Thoracic aorta (tissue), 2 donors: ENCODE results near the gene SPR. TPM values are rescaled to one million over a fixed set of nuclear protein-coding genes. Genes with fewer than 3 reads are reported as not detected.

ENCODE experiments used
- ATAC-seq: fragments of 150-250 bp; one replicate; pipeline ENCODE4 v1.8.0; 2017; ENCODE audit warnings: low read depth; ENCODE audit not compliant: insufficient number of reproducible peaks, low FRiP score
- DNase-seq: peaks from one replicate; pipeline ENCODE4 v3.0.0-alpha.2; 2020; ENCODE audit warnings: low spot score
- H3K27ac ChIP-seq, 2 donors: fragments of 200-600 bp; sonication (generic); 1 replicate in 1 of 2; 2 replicates in 1 of 2; pipeline ENCODE4 v1.5.1; 2016; ENCODE audit warnings: mild to moderate bottlenecking in 2 of 2, moderate library complexity in 2 of 2
- H3K27me3 ChIP-seq: fragments of 200-600 bp; sonication (generic); replicated peaks from 2 replicates; pipeline ENCODE4 v1.6.0; 2016; ENCODE audit warnings: mild to moderate bottlenecking; ENCODE audit not compliant: insufficient read depth
- H3K36me3 ChIP-seq: fragments of 200-600 bp; sonication (generic); one replicate; pipeline ENCODE4 v1.5.1; 2016
- H3K4me1 ChIP-seq, 2 donors: fragments of 200-600 bp; sonication (generic); 1 replicate in 1 of 2; 2 replicates in 1 of 2; pipeline versions ENCODE4 v1.5.1 to v1.6.0; 2016; ENCODE audit warnings: low read depth in 2 of 2, mild to moderate bottlenecking in 1 of 2; ENCODE audit not compliant: control insufficient read depth in 1 of 2
- H3K4me3 ChIP-seq: fragments of 200-600 bp; sonication (generic); 2 replicates; pipeline ENCODE4 v1.5.1; 2016; ENCODE audit warnings: mild to moderate bottlenecking
- H3K9me3 ChIP-seq: fragments of 200-600 bp; sonication (generic); 2 replicates; pipeline ENCODE4 v1.5.1; 2016
- CTCF ChIP-seq: fragments of 200-600 bp; sonication (generic); IDR thresholded peaks from one replicate; pipeline ENCODE4 v1.5.1; 2019; ENCODE audit warnings: antibody characterized with exemption
- total RNA-seq, 2 donors: library from RNA; depleted of rRNA; stranded (reverse); fragments of >200 nt; gene quantifications; one replicate each; pipeline versions ENCODE4 v1.1.0 to v1.2.3, GENCODE V29; 2016

The SPR gene
- total RNA-seq, 2 donors from 2014 or later = 26.1 to 42.6 TPM

- DNase-seq (no peak), ATAC-seq (no peak)
Measured at GRCh38 chr2:72891091-72891818, 4.0 kb downstream of the SPR start.

GRCh38 chr2:72892506-72893173, 5.4 kb downstream of the SPR start:
- no peaks in the 10 kb centered on the region for H3K36me3 ChIP-seq
- no peak for ATAC-seq
- peaks cover 5% of the 10 kb centered on the region for H3K27me3 ChIP-seq
- H3K27ac ChIP-seq = no peak overlapping the region
- no peak overlapping the region for H3K4me3 ChIP-seq
- TF ChIP-seq CTCF = peak; percentile 72
- no peak for DNase-seq
- no peaks in the 10 kb centered on the region for H3K9me3 ChIP-seq
- peaks cover 10 to 26% of the 10 kb centered on the region in 2 donors for H3K4me1 ChIP-seq

More at GRCh38 chr2:72891091-72891818, 4.0 kb downstream of the SPR start:
- H3K36me3 ChIP-seq = no peaks in the 10 kb centered on the region
- H3K4me1 ChIP-seq = peaks cover 13 to 32% of the 10 kb centered on the region in 2 donors
- H3K4me3 ChIP-seq = no peak overlapping the region
- no peak overlapping the region for H3K27ac ChIP-seq
- no peak for TF ChIP-seq CTCF
- H3K27me3 ChIP-seq = peaks cover 5% of the 10 kb centered on the region
- no peaks in the 10 kb centered on the region for H3K9me3 ChIP-seq

DNA sequence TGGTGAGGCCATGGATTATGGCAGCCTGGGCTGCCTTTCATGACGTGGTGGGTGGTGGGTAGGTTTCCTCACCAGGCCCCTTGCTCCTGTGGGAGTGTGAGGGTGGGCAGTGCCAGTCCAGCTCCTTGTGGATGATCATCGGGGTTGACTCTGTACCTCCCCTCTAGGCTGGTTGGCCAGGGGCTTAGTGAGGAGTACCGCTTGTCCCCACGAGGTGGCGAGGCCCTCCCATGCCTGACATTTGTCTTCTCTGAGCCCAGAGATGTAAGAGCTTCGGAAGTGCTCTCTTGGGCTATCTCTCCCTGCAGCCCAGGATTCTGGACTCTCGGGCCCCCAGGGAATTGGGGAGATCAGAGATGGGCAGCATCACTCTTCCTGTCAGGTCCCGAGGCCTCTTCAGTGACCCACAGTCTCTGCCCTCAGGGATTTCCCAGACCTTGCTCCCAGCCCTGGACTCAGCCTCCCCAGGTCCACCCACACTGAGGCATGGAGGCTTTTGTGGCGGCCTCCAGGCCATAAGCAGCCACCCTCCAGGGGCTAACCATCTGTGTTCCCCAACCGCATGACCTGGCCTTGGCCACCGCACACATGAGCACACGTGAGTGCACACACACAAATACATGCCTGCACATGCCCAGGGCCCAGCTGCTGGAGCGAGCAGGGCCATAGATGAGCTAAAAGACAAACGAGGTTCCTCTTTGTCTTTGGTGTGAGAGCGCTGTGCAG, 6.5 kb downstream of the SPR start:
- Histone ChIP-seq H3K4me1 (peaks cover 3 to 17% of the 10 kb centered on the region in 2 donors), H3K36me3 (no peaks in the 10 kb centered on the region), H3K27ac (no peak overlapping the region), H3K27me3 (peaks cover 5% of the 10 kb centered on the region), H3K9me3 (no peaks in the 10 kb centered on the region), H3K4me3 (no peak overlapping the region)
- TF ChIP-seq CTCF = peak; percentile 63
- no peak for DNase-seq
- ATAC-seq = no peak

DNA sequence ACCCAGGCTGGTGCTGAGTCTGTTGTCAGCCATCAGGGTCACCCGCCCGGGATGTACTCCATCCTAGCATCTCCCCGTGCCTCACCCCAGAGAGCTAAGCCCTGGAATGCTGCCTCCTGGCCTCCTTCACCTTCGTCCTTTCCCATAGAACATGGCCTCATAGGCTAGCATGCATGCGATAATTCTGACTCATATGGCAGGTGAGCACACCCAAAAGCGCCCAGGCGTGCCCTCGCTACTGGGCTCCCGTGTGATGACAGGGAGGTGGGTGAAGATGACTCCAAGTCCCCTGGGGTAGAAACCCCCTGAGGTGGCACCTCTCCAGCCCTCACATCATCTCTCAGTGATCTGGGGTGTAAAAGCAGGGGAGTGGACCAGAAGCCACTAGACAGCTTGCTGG, 7.3 kb downstream of the SPR start:
- no peak overlapping the region for H3K4me3 ChIP-seq
- no peak for TF ChIP-seq CTCF
- H3K27me3 ChIP-seq = peaks cover 5% of the 10 kb centered on the region
- H3K9me3 ChIP-seq = no peaks in the 10 kb centered on the region
- H3K27ac ChIP-seq = no peak overlapping the region
- ATAC-seq (no peak), DNase-seq (no peak)
- H3K4me1 ChIP-seq = peaks cover 3 to 11% of the 10 kb centered on the region in 2 donors
- no peaks in the 10 kb centered on the region for H3K36me3 ChIP-seq

DNA sequence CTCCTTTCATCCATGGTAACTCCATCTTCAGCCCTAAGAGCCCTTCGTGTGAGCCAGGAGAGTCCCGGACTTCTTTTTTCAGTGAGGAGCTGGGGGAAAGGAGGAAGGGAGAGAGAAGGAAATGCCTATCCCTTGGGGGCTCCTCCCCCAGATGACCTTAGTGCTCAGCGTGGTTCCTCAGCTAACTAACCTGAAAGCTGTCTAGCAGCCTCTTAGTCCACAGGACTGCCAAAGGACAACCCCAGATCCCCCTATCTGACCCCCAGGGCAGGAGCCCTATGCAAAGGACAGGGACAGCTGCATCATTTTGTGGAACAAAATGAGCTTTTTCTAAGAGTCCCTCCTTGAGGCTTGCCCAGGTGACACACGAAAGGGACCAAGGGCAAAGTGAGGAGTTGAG, 7.9 kb downstream of the SPR start:
- DNase-seq (no peak), ATAC-seq (no peak)
- H3K27ac ChIP-seq = no peak overlapping the region
- H3K4me3 ChIP-seq = no peak overlapping the region
- TF ChIP-seq CTCF = no peak
- no peaks in the 10 kb centered on the region for H3K9me3 ChIP-seq
- H3K36me3 ChIP-seq = no peaks in the 10 kb centered on the region
- H3K4me1 ChIP-seq = peaks cover 3 to 11% of the 10 kb centered on the region in 2 donors
- H3K27me3 ChIP-seq = peaks cover 5% of the 10 kb centered on the region
